K562 (cell line): ENCODE measurements around the gene EBI3. TPM values are rescaled to one million over a fixed set of nuclear protein-coding genes. Genes with fewer than 3 reads are reported as not detected.

Experiments used
- BCL6 ChIP-seq: fragments of 250-450 bp; sonication (Bioruptor Pico); IDR thresholded peaks from 2 replicates; pipeline ENCODE4 v1.4.0; 2020
- BRD9 ChIP-seq: fragments of 450-650 bp; IDR thresholded peaks from 2 replicates; pipeline ENCODE4 v1.6.1; 2018; ENCODE audit warnings: low read depth; ENCODE audit not compliant: partially characterized antibody
- CBX2 ChIP-seq: fragments of 200-600 bp; sonication (generic); IDR thresholded peaks from one replicate; pipeline ENCODE4 v1.6.1; 2012; ENCODE audit warnings: mild to moderate bottlenecking, low read length, inconsistent platforms; ENCODE audit not compliant: insufficient read depth, poor library complexity, severe bottlenecking
- CLOCK ChIP-seq: fragments of 250-450 bp; sonication (Bioruptor Pico); IDR thresholded peaks from 2 replicates; pipeline ENCODE4 v1.4.0; 2020; ENCODE audit warnings: mild to moderate bottlenecking, moderate library complexity, borderline replicate concordance
- DACH1 ChIP-seq: fragments of 450-650 bp; IDR thresholded peaks from 2 replicates; pipeline ENCODE4 v1.6.1; 2018; ENCODE audit not compliant: partially characterized antibody
- ELF4 ChIP-seq: fragments of 450-650 bp; formaldehyde crosslinking; IDR thresholded peaks from 2 replicates; pipeline ENCODE4 v1.4.0; 2022; ENCODE audit warnings: missing genetic modification characterization
- HDAC8 ChIP-seq: fragments of 450-650 bp; IDR thresholded peaks from 2 replicates; pipeline ENCODE4 v1.6.1; 2016; ENCODE audit warnings: mild to moderate bottlenecking, missing genetic modification characterization, moderate library complexity, missing compliant biosample characterization
- HMBOX1 ChIP-seq: sonication (generic); IDR thresholded peaks from 2 replicates; pipeline ENCODE4 v1.6.1; 2016
- HOXB6 ChIP-seq: fragments of 250-450 bp; sonication (Bioruptor Pico); IDR thresholded peaks from 2 replicates; pipeline ENCODE4 v1.5.1; 2022; ENCODE audit warnings: mild to moderate bottlenecking, borderline replicate concordance
- MBD2 ChIP-seq: sonication (generic); IDR thresholded peaks from 2 replicates; pipeline ENCODE4 v1.6.1; 2016; ENCODE audit warnings: low read depth, borderline replicate concordance
- RCOR1 ChIP-seq, 2 experiments: IDR thresholded peaks; 2 replicates each; pipeline ENCODE4 v1.6.1; 2012; ENCODE audit warnings: low read depth in 2 of 2, low read length in 2 of 2, borderline replicate concordance in 1 of 2, improper control_type of control experiment in 1 of 2
- SETDB1 ChIP-seq: IDR thresholded peaks from one replicate; pipeline ENCODE4 v1.6.1; 2012; ENCODE audit warnings: low read length, control low read depth, inconsistent platforms
- YY1 ChIP-seq, 3 experiments: IDR thresholded peaks; 2 replicates each; pipeline ENCODE4 v1.6.1; 2011; ENCODE audit warnings: low read length in 2 of 3, mild to moderate bottlenecking in 2 of 3, moderate library complexity in 2 of 3, borderline replicate concordance in 1 of 3, control low read depth in 1 of 3, low read depth in 1 of 3; ENCODE audit not compliant: insufficient read depth in 3 of 3, insufficient replicate concordance in 2 of 3, control insufficient read depth in 1 of 3, insufficient read length in 1 of 3; ENCODE audit errors: extremely low read depth in 1 of 3
- ZHX1 ChIP-seq: fragments of 150-350 bp; conservative IDR thresholded peaks from 2 replicates; pipeline ENCODE4 v1.6.1; 2014; ENCODE audit warnings: low read length
- ZNF140 ChIP-seq: fragments of 250-450 bp; sonication (Bioruptor Pico); IDR thresholded peaks from 2 replicates; pipeline ENCODE4 v1.8.0; 2021; ENCODE audit warnings: moderate library complexity, mild to moderate bottlenecking, inconsistent platforms
- ZNF146 ChIP-seq: IDR thresholded peaks from one replicate; pipeline ENCODE4 v1.6.1; 2018; ENCODE audit warnings: missing compliant biosample characterization; ENCODE audit not compliant: unreplicated experiment
- ZNF41 ChIP-seq: fragments of 250-450 bp; sonication (Bioruptor Pico); conservative IDR thresholded peaks from 2 replicates; pipeline ENCODE4 v1.4.0; 2020; ENCODE audit warnings: mild to moderate bottlenecking
- ZNF436 ChIP-seq: fragments of 250-450, 450-650 bp; sonication (Bioruptor Pico); formaldehyde crosslinking; IDR thresholded peaks from 2 replicates; pipeline ENCODE4 v1.7.0; 2020; ENCODE audit warnings: mild to moderate bottlenecking
- ZNF561 ChIP-seq: fragments of 450-650 bp; formaldehyde crosslinking; conservative IDR thresholded peaks from 2 replicates; pipeline ENCODE4 v1.4.0; 2020; ENCODE audit warnings: mild to moderate bottlenecking, moderate library complexity
- ZNF644 ChIP-seq: fragments of 200-800 bp; sonication (Bioruptor generic); IDR thresholded peaks from 2 replicates; pipeline ENCODE4 v1.6.1; 2016; ENCODE audit warnings: low read depth, missing genetic modification characterization, missing compliant biosample characterization
- ZNF780A ChIP-seq: fragments of 250-450 bp; sonication (Bioruptor Pico); IDR thresholded peaks from 2 replicates; pipeline ENCODE4 v1.5.0; 2021; ENCODE audit warnings: mild to moderate bottlenecking
- ZNF785 ChIP-seq: fragments of 250-450 bp; sonication (Bioruptor Pico); IDR thresholded peaks from 2 replicates; pipeline ENCODE4 v1.4.0; 2020; ENCODE audit warnings: mild to moderate bottlenecking
- polyA plus RNA-seq, 8 experiments: library from polyadenylated mRNA; depleted of rRNA in 4 of 8; stranded (reverse) in 5 of 8; unstranded in 3 of 8; fragments of >200 nt; fragmentation: Nextera tagmentation in 2 of 8; fragmentation: Illumina TruSeq in 1 of 8; extraction: Ambion mirVana in 2 of 8; extraction: Trizol in 1 of 8; gene quantifications; 2 replicates each; pipeline versions ENCODE4 v1.2.1 to v1.2.3, GENCODE V29; 2011 to 2014; ENCODE audit warnings: inconsistent platforms in 1 of 8, missing spikeins in 1 of 8
- total RNA-seq, 7 experiments: library from RNA; depleted of rRNA in 6 of 7; stranded (reverse); fragments of >200 nt in 6 of 7; fragmentation: Illumina TruSeq in 2 of 7; extraction: Trizol in 2 of 7; gene quantifications; 2 replicates each; pipeline versions ENCODE4 v1.2.1 to v1.2.3, GENCODE V29; 2011 to 2021; ENCODE audit warnings: low replicate concordance in 1 of 7

The EBI3 gene
- total and polyA plus RNA-seq, 9 of the 15 experiments (the other 6 are each of a cell fraction or from before 2014, with no cell fraction given): 0.08 to 0.35 (median 0.22) TPM; not detected in 6

GRCh38 chr19:4246767-4247593, 17.7 kb downstream of the EBI3 start, which contains the start of gene YJU2 (continued):
- TF ChIP-seq ZNF140 (no peak), ZNF780A (CRISPR knock-in tag) (no peak), ZNF644 (no peak; the same call in 1 of the 2 replicates), CBX2 (no peak), CLOCK (CRISPR knock-in tag) (no peak), RCOR1 (IDR thresholded peaks at IDR 0.05; ENCODE audit: borderline replicate concordance in 1 of 2, low read depth in 2 of 2, low read length in 2 of 2) (no peak), HOXB6 (CRISPR knock-in tag) (no peak), BRD9 (peak; percentile 72), BCL6 (CRISPR knock-in tag) (no peak), ZNF436 (CRISPR knock-in tag) (no peak), SETDB1 (no peak), ZNF146 (CRISPR knock-in tag) (no peak), HMBOX1 (peak; percentile 96), ZNF41 (no peak), ZNF561 (CRISPR knock-in tag) (no peak), ELF4 (CRISPR knock-in tag) (peak; percentile 92), MBD2 (peak; percentile 100), HDAC8 (no peak), DACH1 (no peak), ZNF785 (CRISPR knock-in tag) (no peak), YY1 (IDR thresholded peaks at IDR 0.05; ENCODE audit: borderline replicate concordance in 1 of 3, control insufficient read depth in 1 of 3, extremely low read depth in 1 of 3, insufficient read depth in 3 of 3, insufficient read length in 1 of 3, insufficient replicate concordance in 2 of 3, low read depth in 1 of 3, low read length in 2 of 3) (peak; percentile 20 to 86 (median 78)), ZHX1 (peak; percentile 85; the same call in 1 of the 2 replicates)
